ENCODE data around the gene MPV17. TPM values are rescaled to one million over a fixed set of nuclear protein-coding genes. Genes with fewer than 3 reads are reported as not detected.
A peak's percentile ranks its signal among the peaks of the same experiment; 100 is the strongest.

MPV17 gene
- polyA plus RNA-seq, 1 donor (not counting 4 experiments of a cell fraction or from before 2014, with no cell fraction given) = 125 TPM

DNA sequence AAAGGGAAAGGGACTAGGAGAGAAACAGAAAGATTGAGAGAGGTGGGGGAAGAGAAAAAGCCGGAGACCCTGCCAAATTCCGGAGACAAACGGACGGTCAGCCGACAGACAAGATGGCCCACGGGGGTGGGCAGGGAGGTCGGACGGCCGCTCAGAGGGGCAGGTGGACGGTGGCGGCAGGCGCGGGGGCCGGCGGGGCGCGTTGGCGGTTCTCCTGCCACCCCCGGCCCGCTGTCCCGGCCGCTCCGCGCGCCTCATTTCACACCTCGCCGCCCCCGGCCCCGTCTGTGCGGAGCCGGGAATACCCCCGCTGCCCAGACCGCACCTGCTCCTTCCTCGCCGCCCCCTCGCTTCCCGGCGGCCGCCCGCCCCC lies 61.0 kb downstream of the MPV17 start:
- no peak for FAIRE-seq
- dilution Hi-C loops (cut with MboI; ENCODE audit: extremely low pct_ligation_motif_present, low sequenced_read_pairs) = no loop called here
- no peak overlapping the region for H3K27ac ChIP-seq (ENCODE audit: control insufficient read depth, insufficient read depth, low read length)
- H3K9ac ChIP-seq (ENCODE audit: control insufficient read depth, extremely low read depth, insufficient read depth, low read length) = no peak overlapping the region
- H3K9me1 ChIP-seq (ENCODE audit: control insufficient read depth, extremely low read depth, insufficient read depth, low read length) = no peaks in the 10 kb centered on the region
- H3K27me3 ChIP-seq (ENCODE audit: control insufficient read depth, extremely low read depth, insufficient read depth, low read length) = peaks cover 81% of the 10 kb centered on the region
- peaks cover 2% of the 10 kb centered on the region for H4K20me1 ChIP-seq (ENCODE audit: control insufficient read depth, extremely low read depth, insufficient read depth, low read length)
- no peak overlapping the region for H3K4me3 ChIP-seq (ENCODE audit: control insufficient read depth in 2 of 3, extremely low read depth in 1 of 3, insufficient read depth in 2 of 3, low read depth in 1 of 3, low read length in 3 of 3)
- no peak overlapping the region for H3K4me2 ChIP-seq (ENCODE audit: control insufficient read depth, extremely low read depth, insufficient read depth, low read depth, low read length)
- no peaks in the 10 kb centered on the region for H3K79me2 ChIP-seq (ENCODE audit: control insufficient read depth, insufficient read depth, low read length)
- no peak for DNase-seq (ENCODE audit: low read depth, low spot score)
- H3K4me1 ChIP-seq (ENCODE audit: control insufficient read depth, extremely low read depth, insufficient read depth, low read length) = peaks cover 14% of the 10 kb centered on the region
- no peaks in the 10 kb centered on the region for H3K9me3 ChIP-seq (ENCODE audit: control insufficient read depth, low read depth, low read length)
- TF ChIP-seq, protein P1, sequence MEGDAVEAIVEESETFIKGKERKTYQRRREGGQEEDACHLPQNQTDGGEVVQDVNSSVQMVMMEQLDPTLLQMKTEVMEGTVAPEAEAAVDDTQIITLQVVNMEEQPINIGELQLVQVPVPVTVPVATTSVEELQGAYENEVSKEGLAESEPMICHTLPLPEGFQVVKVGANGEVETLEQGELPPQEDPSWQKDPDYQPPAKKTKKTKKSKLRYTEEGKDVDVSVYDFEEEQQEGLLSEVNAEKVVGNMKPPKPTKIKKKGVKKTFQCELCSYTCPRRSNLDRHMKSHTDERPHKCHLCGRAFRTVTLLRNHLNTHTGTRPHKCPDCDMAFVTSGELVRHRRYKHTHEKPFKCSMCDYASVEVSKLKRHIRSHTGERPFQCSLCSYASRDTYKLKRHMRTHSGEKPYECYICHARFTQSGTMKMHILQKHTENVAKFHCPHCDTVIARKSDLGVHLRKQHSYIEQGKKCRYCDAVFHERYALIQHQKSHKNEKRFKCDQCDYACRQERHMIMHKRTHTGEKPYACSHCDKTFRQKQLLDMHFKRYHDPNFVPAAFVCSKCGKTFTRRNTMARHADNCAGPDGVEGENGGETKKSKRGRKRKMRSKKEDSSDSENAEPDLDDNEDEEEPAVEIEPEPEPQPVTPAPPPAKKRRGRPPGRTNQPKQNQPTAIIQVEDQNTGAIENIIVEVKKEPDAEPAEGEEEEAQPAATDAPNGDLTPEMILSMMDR (optimal IDR thresholded peaks at IDR 0.05 in 1 of 3, IDR thresholded peaks at IDR 0.05 in 1 of 3, conservative IDR thresholded peaks at IDR 0.05 in 1 of 3; ENCODE audit: extremely low read depth in 1 of 3, insufficient read depth in 2 of 3, low read length in 3 of 3) = no peak
- peak; percentile 69 for TF ChIP-seq EZH2 (IDR thresholded peaks at IDR 0.05; ENCODE audit: low read length)
- no peak overlapping the region for H2AFZ ChIP-seq (ENCODE audit: control insufficient read depth, low read length)
- H3K36me3 ChIP-seq (ENCODE audit: control insufficient read depth in 2 of 2, extremely low read depth in 1 of 2, insufficient read depth in 2 of 2, low read length in 2 of 2) = no peaks in the 10 kb centered on the region

DNA sequence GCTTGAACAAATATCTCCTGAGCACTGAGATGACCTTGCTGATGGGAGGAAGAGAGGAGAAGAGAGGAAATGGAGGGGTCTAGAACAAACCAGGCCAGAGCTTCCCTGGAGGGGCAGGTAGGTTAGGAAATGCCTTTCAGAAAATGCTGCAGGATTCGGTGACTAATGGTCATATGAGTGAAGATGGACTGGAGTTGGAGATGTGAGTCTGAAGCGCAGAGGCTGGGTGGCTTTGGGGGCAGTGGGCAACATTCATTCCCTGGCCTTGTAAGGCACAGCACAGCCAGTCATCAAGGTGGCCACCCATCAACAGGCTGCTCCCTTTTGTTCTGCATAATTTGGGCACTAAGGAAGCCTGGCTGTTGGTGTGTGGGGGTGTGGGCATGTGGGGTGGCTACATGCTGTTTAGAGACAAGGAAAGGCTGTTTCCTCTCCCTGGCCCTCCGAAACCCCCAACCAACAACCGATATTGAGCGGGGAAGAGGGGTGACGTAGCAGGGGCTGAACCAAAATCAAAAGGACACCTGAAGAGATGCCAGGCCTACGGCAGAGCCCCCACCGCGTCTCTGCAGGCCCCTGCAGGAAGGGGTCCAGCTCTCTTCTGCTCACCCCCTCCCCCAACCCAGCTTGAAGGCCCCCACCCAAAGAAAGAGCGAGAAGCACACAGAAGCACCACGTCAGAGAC lies 61.5 kb downstream of the MPV17 start:
- no peaks in the 10 kb centered on the region for H3K9me1 ChIP-seq (ENCODE audit: control insufficient read depth, extremely low read depth, insufficient read depth, low read length)
- FAIRE-seq (no peak), DNase-seq (ENCODE audit: low read depth, low spot score) (no peak)
- H3K9ac ChIP-seq (ENCODE audit: control insufficient read depth, extremely low read depth, insufficient read depth, low read length) = no peak overlapping the region
- H3K36me3 ChIP-seq (ENCODE audit: control insufficient read depth in 2 of 2, extremely low read depth in 1 of 2, insufficient read depth in 2 of 2, low read length in 2 of 2) = no peaks in the 10 kb centered on the region
- no peak overlapping the region for H3K4me3 ChIP-seq (ENCODE audit: control insufficient read depth in 2 of 3, extremely low read depth in 1 of 3, insufficient read depth in 2 of 3, low read depth in 1 of 3, low read length in 3 of 3)
- TF ChIP-seq EZH2 (IDR thresholded peaks at IDR 0.05; ENCODE audit: low read length) = peak; percentile 18
- TF ChIP-seq, protein P1 (optimal IDR thresholded peaks at IDR 0.05 in 1 of 3, IDR thresholded peaks at IDR 0.05 in 1 of 3, conservative IDR thresholded peaks at IDR 0.05 in 1 of 3; ENCODE audit: extremely low read depth in 1 of 3, insufficient read depth in 2 of 3, low read length in 3 of 3) = no peak
- no peak overlapping the region for H2AFZ ChIP-seq (ENCODE audit: control insufficient read depth, low read length)
- dilution Hi-C loops (cut with MboI; ENCODE audit: extremely low pct_ligation_motif_present, low sequenced_read_pairs) = no loop called here
- no peaks in the 10 kb centered on the region for H3K9me3 ChIP-seq (ENCODE audit: control insufficient read depth, low read depth, low read length)
- no peak overlapping the region for H3K27ac ChIP-seq (ENCODE audit: control insufficient read depth, insufficient read depth, low read length)
- no peak overlapping the region for H3K4me2 ChIP-seq (ENCODE audit: control insufficient read depth, extremely low read depth, insufficient read depth, low read depth, low read length)
- H3K79me2 ChIP-seq (ENCODE audit: control insufficient read depth, insufficient read depth, low read length) = no peaks in the 10 kb centered on the region
- H3K4me1 ChIP-seq (ENCODE audit: control insufficient read depth, extremely low read depth, insufficient read depth, low read length) = peaks cover 14% of the 10 kb centered on the region
- H4K20me1 ChIP-seq (ENCODE audit: control insufficient read depth, extremely low read depth, insufficient read depth, low read length) = peaks cover 2% of the 10 kb centered on the region
- peaks cover 85% of the 10 kb centered on the region for H3K27me3 ChIP-seq (ENCODE audit: control insufficient read depth, extremely low read depth, insufficient read depth, low read length)

Other genes starting within 250 kb of the MPV17 start
- 0.01 to 0.06 TPM (median 0.03 TPM) in 3 replicates for gene EMILIN1, start 244.5 kb downstream of the MPV17 start, polyA plus RNA-seq
- 0.06 to 0.36 TPM (median 0.21 TPM) in 3 replicates for gene KHK, start 236.3 kb downstream of the MPV17 start, polyA plus RNA-seq
- 1.1 to 1.4 TPM (median 1.3 TPM) in 3 replicates for gene CGREF1, start 204.0 kb downstream of the MPV17 start, polyA plus RNA-seq
- gene ABHD1, start 199.3 kb downstream of the MPV17 start, polyA plus RNA-seq = not detected in 3 replicates
- 48.7 to 51.0 TPM (median 50.9 TPM) in 3 replicates for gene PREB, start 188.5 kb downstream of the MPV17 start, polyA plus RNA-seq
- not detected in 3 replicates for gene PRR30, start 183.7 kb downstream of the MPV17 start, polyA plus RNA-seq
- gene TCF23, start 174.1 kb downstream of the MPV17 start, polyA plus RNA-seq = not detected in 3 replicates
- 154 to 168 TPM (median 156 TPM) in 3 replicates for gene ATRAID, start 111.1 kb downstream of the MPV17 start, polyA plus RNA-seq
- 55.1 to 72.3 TPM (median 60.4 TPM) in 3 replicates for gene SLC5A6, start 110.8 kb downstream of the MPV17 start, polyA plus RNA-seq
- 17.1 to 33.3 TPM (median 21.0 TPM) in 3 replicates for gene CAD, start 105.7 kb downstream of the MPV17 start, polyA plus RNA-seq
- gene SLC30A3, start 60.0 kb downstream of the MPV17 start, polyA plus RNA-seq = not detected in 3 replicates
- gene DNAJC5G, start 47.7 kb downstream of the MPV17 start, polyA plus RNA-seq = not detected in 3 replicates
- gene TRIM54, start 40.7 kb downstream of the MPV17 start, polyA plus RNA-seq = not detected in 3 replicates
- 0.08 to 0.59 TPM (median 0.10 TPM) in 3 replicates for gene UCN, start 14.7 kb downstream of the MPV17 start, polyA plus RNA-seq
- 44.7 to 53.4 TPM (median 51.3 TPM) in 3 replicates for gene GTF3C2, start 33.7 kb upstream of the MPV17 start, polyA plus RNA-seq
- gene EIF2B4, start 47.2 kb upstream of the MPV17 start, polyA plus RNA-seq = 43.1 to 54.9 TPM (median 54.2 TPM) in 3 replicates
- 79.4 to 101 TPM (median 83.3 TPM) in 3 replicates for gene SNX17, start 47.5 kb upstream of the MPV17 start, polyA plus RNA-seq
- 8.8 to 14.3 TPM (median 8.9 TPM) in 3 replicates for gene ZNF513, start 57.6 kb upstream of the MPV17 start, polyA plus RNA-seq
- 31.8 to 86.8 TPM (median 55.5 TPM) in 3 replicates for gene PPM1G, start 86.5 kb upstream of the MPV17 start, polyA plus RNA-seq
- gene NRBP1, start 105.5 kb upstream of the MPV17 start, polyA plus RNA-seq = 144 to 157 TPM (median 148 TPM) in 3 replicates
- 8.6 to 22.9 TPM (median 14.7 TPM) in 3 replicates for gene KRTCAP3, start 119.3 kb upstream of the MPV17 start, polyA plus RNA-seq
- 10.4 to 14.4 TPM (median 12.7 TPM) in 3 replicates for gene IFT172, start 166.6 kb upstream of the MPV17 start, polyA plus RNA-seq
- 6.3 to 13.0 TPM (median 9.9 TPM) in 3 replicates for gene FNDC4, start 172.1 kb upstream of the MPV17 start, polyA plus RNA-seq
- gene GCKR, start 173.7 kb upstream of the MPV17 start, polyA plus RNA-seq = 0.18 to 0.30 TPM (median 0.27 TPM) in 3 replicates